Measurements from ENCODE around the gene MAOA. TPM values are rescaled to one million over a fixed set of nuclear protein-coding genes. Genes with fewer than 3 reads are reported as not detected.

MAOA gene
- total and polyA plus RNA-seq, 2 of the 13 experiments (the other 11 are each of a cell fraction or from before 2014, with no cell fraction given): 13.4 to 14.7 TPM

DNA sequence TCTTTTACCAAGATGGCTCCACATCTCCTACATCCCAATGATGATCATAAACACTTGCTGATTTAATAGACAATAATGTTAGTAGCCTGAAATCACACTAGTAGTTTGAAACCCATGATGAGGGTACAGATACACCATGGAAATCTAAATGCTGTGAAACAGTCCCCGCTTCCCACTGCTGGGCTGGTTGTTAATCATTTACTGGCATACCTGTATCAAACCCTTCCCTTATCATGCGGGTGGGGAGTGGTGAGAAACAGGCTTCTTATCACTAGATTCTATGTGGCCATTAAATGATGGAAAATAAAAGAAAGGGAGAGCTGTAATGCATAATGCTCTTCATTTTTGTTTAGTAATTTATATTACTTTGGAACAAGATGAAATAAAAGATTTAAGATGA is 21.9 kb downstream of the MAOA start:
- no peaks in the 10 kb centered on the region for H3K27me3 ChIP-seq (ENCODE audit: control insufficient read depth in 1 of 2, insufficient read depth in 2 of 2, low read length in 2 of 2)
- FAIRE-seq (peak; percentile 40), ATAC-seq (no peak), DNase-seq (ENCODE audit: low spot score) (no peak)
- BruUV-seq (replicated peaks): no TSS peak
- TF ChIP-seq, protein P1, sequence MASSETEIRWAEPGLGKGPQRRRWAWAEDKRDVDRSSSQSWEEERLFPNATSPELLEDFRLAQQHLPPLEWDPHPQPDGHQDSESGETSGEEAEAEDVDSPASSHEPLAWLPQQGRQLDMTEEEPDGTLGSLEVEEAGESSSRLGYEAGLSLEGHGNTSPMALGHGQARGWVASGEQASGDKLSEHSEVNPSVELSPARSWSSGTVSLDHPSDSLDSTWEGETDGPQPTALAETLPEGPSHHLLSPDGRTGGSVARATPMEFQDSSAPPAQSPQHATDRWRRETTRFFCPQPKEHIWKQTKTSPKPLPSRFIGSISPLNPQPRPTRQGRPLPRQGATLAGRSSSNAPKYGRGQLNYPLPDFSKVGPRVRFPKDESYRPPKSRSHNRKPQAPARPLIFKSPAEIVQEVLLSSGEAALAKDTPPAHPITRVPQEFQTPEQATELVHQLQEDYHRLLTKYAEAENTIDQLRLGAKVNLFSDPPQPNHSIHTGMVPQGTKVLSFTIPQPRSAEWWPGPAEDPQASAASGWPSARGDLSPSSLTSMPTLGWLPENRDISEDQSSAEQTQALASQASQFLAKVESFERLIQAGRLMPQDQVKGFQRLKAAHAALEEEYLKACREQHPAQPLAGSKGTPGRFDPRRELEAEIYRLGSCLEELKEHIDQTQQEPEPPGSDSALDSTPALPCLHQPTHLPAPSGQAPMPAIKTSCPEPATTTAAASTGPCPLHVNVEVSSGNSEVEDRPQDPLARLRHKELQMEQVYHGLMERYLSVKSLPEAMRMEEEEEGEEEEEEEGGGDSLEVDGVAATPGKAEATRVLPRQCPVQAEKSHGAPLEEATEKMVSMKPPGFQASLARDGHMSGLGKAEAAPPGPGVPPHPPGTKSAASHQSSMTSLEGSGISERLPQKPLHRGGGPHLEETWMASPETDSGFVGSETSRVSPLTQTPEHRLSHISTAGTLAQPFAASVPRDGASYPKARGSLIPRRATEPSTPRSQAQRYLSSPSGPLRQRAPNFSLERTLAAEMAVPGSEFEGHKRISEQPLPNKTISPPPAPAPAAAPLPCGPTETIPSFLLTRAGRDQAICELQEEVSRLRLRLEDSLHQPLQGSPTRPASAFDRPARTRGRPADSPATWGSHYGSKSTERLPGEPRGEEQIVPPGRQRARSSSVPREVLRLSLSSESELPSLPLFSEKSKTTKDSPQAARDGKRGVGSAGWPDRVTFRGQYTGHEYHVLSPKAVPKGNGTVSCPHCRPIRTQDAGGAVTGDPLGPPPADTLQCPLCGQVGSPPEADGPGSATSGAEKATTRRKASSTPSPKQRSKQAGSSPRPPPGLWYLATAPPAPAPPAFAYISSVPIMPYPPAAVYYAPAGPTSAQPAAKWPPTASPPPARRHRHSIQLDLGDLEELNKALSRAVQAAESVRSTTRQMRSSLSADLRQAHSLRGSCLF (CRISPR knock-in tag; IDR thresholded peaks at IDR 0.05; ENCODE audit: borderline replicate concordance): no peak
- peak overlapping the region; percentile 83 for H3K27ac ChIP-seq (ENCODE audit: extremely low read length, insufficient read depth, low read length)
- no peaks in the 10 kb centered on the region for H3K36me3 ChIP-seq (replicated peaks in 1 of 2; ENCODE audit: control insufficient read depth in 1 of 2, insufficient read depth in 2 of 2, low read length in 2 of 2)
- H3K79me2 ChIP-seq (ENCODE audit: insufficient read depth, low read length): no peaks in the 10 kb centered on the region
- no peaks in the 10 kb centered on the region for H3K9me3 ChIP-seq (ENCODE audit: low read length)
- ChIA-PET CTCF (ENCODE audit: low intra/inter-chr PET ratio, low total read pairs) (no interaction called here), POLR2A (interaction anchor here (1.1 kb wide), 1 partner anchor 16 kb away, joined by 3 read pairs; no protein-coding TSS in a partner anchor)
- H3K4me3 ChIP-seq (replicated peaks in 1 of 3; ENCODE audit: insufficient read depth in 1 of 3, low read depth in 2 of 3, low read length in 3 of 3): no peak overlapping the region
- peak overlapping the region; percentile 29; the same call in 1 of the 2 replicates for H3K9ac ChIP-seq (ENCODE audit: insufficient read depth, low read depth, low read length)
- 81% methylated on average over 2 of the region's 2 CpGs for WGBS (ENCODE audit: low lambda C conversion rate)
- no peak overlapping the region for H3K4me2 ChIP-seq (ENCODE audit: low read depth, low read length)
- no peaks in the 10 kb centered on the region for H4K20me1 ChIP-seq (ENCODE audit: insufficient read depth, low read length)
- in situ Hi-C loops (cut with HindIII; ENCODE audit: extremely low pct_ligation_motif_present, low pct_unique_long_range_greater_than_20kb): no loop called here
- H3K4me1 ChIP-seq (ENCODE audit: insufficient read depth, low read length): peaks cover 51% of the 10 kb centered on the region
- intact Hi-C loops (cut with micrococcal nuclease; ENCODE audit: unreplicated experiment): no loop called here
- no peak overlapping the region for H2AFZ ChIP-seq (ENCODE audit: low read length)

DNA sequence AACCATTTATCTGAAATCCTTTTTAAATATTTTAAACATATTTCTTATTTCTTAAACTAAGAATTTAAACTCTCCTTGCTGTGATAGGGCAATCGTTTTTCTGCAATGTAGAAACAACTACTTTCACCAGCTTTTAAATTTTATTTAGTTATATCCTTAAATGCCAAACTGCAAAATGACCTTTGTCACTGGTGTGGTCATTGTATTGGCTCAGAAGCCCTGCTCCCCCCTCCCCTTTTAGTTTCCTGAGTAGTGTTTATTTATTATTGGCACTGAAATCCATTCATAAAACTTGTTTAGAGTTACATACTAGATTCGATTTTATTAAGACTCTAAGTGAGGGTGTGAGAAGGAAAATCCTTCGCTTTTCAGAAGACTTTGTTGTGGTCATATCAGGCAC is 23.0 kb downstream of the MAOA start:
- WGBS (ENCODE audit: low lambda C conversion rate): 49% methylated on average over 3 of the region's 3 CpGs
- intact Hi-C loops (cut with micrococcal nuclease; ENCODE audit: unreplicated experiment): no loop called here
- Histone ChIP-seq H3K9me3 (ENCODE audit: low read length) (no peaks in the 10 kb centered on the region), H3K27ac (ENCODE audit: extremely low read length, insufficient read depth, low read length) (peak overlapping the region; percentile 18), H3K36me3 (replicated peaks in 1 of 2; ENCODE audit: control insufficient read depth in 1 of 2, insufficient read depth in 2 of 2, low read length in 2 of 2) (0 out of 5 replicates have a peak, but pooled peaks cover 0 to 3% of the 10 kb centered on the region in 2 experiments), H3K4me2 (ENCODE audit: low read depth, low read length) (no peak overlapping the region), H3K4me3 (replicated peaks in 1 of 3; ENCODE audit: insufficient read depth in 1 of 3, low read depth in 2 of 3, low read length in 3 of 3) (no peak overlapping the region), H3K27me3 (ENCODE audit: control insufficient read depth in 1 of 2, insufficient read depth in 2 of 2, low read length in 2 of 2) (no peaks in the 10 kb centered on the region), H3K9ac (ENCODE audit: insufficient read depth, low read depth, low read length) (no peak overlapping the region), H3K79me2 (ENCODE audit: insufficient read depth, low read length) (no peaks in the 10 kb centered on the region), H3K4me1 (ENCODE audit: insufficient read depth, low read length) (peaks cover 51% of the 10 kb centered on the region), H2AFZ (ENCODE audit: low read length) (no peak overlapping the region), H4K20me1 (ENCODE audit: insufficient read depth, low read length) (no peaks in the 10 kb centered on the region)
- in situ Hi-C loops (cut with HindIII; ENCODE audit: extremely low pct_ligation_motif_present, low pct_unique_long_range_greater_than_20kb): no loop called here
- ATAC-seq (no peak), FAIRE-seq (no peak), DNase-seq (ENCODE audit: low spot score) (no peak)
- POLR2A ChIA-PET: no interaction called here
- BruUV-seq (replicated peaks): no TSS peak
- CTCF ChIA-PET (ENCODE audit: low intra/inter-chr PET ratio, low total read pairs): no interaction called here
- TF ChIP-seq MXI1 (IDR thresholded peaks at IDR 0.05; ENCODE audit: borderline replicate concordance, low read depth, low read length) (no peak), ZSCAN21 (CRISPR knock-in tag; IDR thresholded peaks at IDR 0.05; ENCODE audit: borderline replicate concordance) (no peak), PHF8 (CRISPR knock-in tag; IDR thresholded peaks at IDR 0.05) (no peak), DNMT3B (CRISPR knock-in tag; conservative IDR thresholded peaks at IDR 0.05) (no peak), ZNF563 (CRISPR knock-in tag; IDR thresholded peaks at IDR 0.05) (no peak), ZNF550 (CRISPR knock-in tag; IDR thresholded peaks at IDR 0.05; ENCODE audit: borderline replicate concordance) (no peak), ZNF766 (CRISPR knock-in tag; IDR thresholded peaks at IDR 0.05; ENCODE audit: borderline replicate concordance) (no peak), ZBTB37 (CRISPR knock-in tag; IDR thresholded peaks at IDR 0.05) (no peak), ZNF24 (IDR thresholded peaks at IDR 0.05) (no peak)
- TF ChIP-seq, protein P2, sequence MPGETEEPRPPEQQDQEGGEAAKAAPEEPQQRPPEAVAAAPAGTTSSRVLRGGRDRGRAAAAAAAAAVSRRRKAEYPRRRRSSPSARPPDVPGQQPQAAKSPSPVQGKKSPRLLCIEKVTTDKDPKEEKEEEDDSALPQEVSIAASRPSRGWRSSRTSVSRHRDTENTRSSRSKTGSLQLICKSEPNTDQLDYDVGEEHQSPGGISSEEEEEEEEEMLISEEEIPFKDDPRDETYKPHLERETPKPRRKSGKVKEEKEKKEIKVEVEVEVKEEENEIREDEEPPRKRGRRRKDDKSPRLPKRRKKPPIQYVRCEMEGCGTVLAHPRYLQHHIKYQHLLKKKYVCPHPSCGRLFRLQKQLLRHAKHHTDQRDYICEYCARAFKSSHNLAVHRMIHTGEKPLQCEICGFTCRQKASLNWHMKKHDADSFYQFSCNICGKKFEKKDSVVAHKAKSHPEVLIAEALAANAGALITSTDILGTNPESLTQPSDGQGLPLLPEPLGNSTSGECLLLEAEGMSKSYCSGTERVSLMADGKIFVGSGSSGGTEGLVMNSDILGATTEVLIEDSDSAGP (CRISPR knock-in tag; IDR thresholded peaks at IDR 0.05; ENCODE audit: borderline replicate concordance): no peak
